BLaER1 (cell line): ENCODE measurements around the gene TUT4.
A peak's percentile ranks its signal among the peaks of the same experiment; 100 is the strongest.

ENCODE experiments used
- H3K27ac ChIP-seq: shearing (Covaris generic); formaldehyde crosslinking; 2 replicates; pipeline ENCODE4 v1.8.1; 2022
- H3K27me3 ChIP-seq: shearing (Covaris generic); formaldehyde crosslinking; 2 replicates; pipeline ENCODE4 v1.8.1; 2022
- H3K36me3 ChIP-seq: shearing (Covaris generic); formaldehyde crosslinking; 2 replicates; pipeline ENCODE4 v1.8.1; 2022
- H3K4me1 ChIP-seq: shearing (Covaris generic); formaldehyde crosslinking; 2 replicates; pipeline ENCODE4 v1.8.1; 2022
- H3K4me2 ChIP-seq: shearing (Covaris generic); formaldehyde crosslinking; 2 replicates; pipeline ENCODE4 v1.8.1; 2022
- H3K4me3 ChIP-seq: shearing (Covaris generic); formaldehyde crosslinking; 2 replicates; pipeline ENCODE4 v1.8.1; 2022
- H3K9ac ChIP-seq: shearing (Covaris generic); formaldehyde crosslinking; 2 replicates; pipeline ENCODE4 v1.8.1; 2022
- H3K9me3 ChIP-seq: shearing (Covaris generic); formaldehyde crosslinking; 2 replicates; pipeline ENCODE4 v1.8.1; 2022
- H4K20me1 ChIP-seq: shearing (Covaris generic); formaldehyde crosslinking; 2 replicates; pipeline ENCODE4 v1.8.1; 2022
- Cebpa-rat ChIP-seq: shearing (Covaris generic); IDR thresholded peaks from 2 replicates; pipeline ENCODE4 v1.8.1; 2022

The TUT4 gene

GRCh38 chr1:52552505-52553361 is at the start of gene TUT4:
TUT4 (minus strand) TSS chr1:52553092; CDS start chr1:52526280, 26,812 bp downstream.
- Histone ChIP-seq H3K4me2 (peak within 1 kb of the TSS; percentile 94), H3K9ac (peak within 1 kb of the TSS; percentile 98), H3K27me3 (no peaks in the 10 kb centered on the region), H4K20me1 (peaks cover 50% of the 10 kb centered on the region), H3K27ac (peak within 1 kb of the TSS; percentile 98), H3K9me3 (no peaks in the 10 kb centered on the region), H3K36me3 (peaks cover 5% of the 10 kb centered on the region; the same call in 1 of the 2 replicates), H3K4me1 (peaks cover 33% of the 10 kb centered on the region), H3K4me3 (peak within 1 kb of the TSS; percentile 94)
- no peak for TF ChIP-seq Cebpa-rat

GRCh38 chr1:52601991-52602855 is 49.3 kb upstream of the TUT4 start, which contains the start of gene GPX7:
GPX7 (plus strand) TSS chr1:52602371; CDS start chr1:52602410, 39 bp downstream.
- Histone ChIP-seq H3K4me3 (peak within 1 kb of the TSS; percentile 87), H4K20me1 (peaks cover 18% of the 10 kb centered on the region; the same call in 1 of the 2 replicates), H3K4me2 (peak within 1 kb of the TSS; percentile 93), H3K9me3 (no peaks in the 10 kb centered on the region), H3K27ac (peak within 1 kb of the TSS; percentile 98), H3K4me1 (peaks cover 44% of the 10 kb centered on the region), H3K36me3 (peaks cover 29% of the 10 kb centered on the region), H3K27me3 (no peaks in the 10 kb centered on the region), H3K9ac (peak within 1 kb of the TSS; percentile 97)
- TF ChIP-seq Cebpa-rat: no peak

GRCh38 chr1:52601519-52601918 is 48.6 kb upstream of the TUT4 start:
- H3K9me3 ChIP-seq: no peaks in the 10 kb centered on the region
- peaks cover 22% of the 10 kb centered on the region for H3K36me3 ChIP-seq
- peaks cover 14% of the 10 kb centered on the region; the same call in 1 of the 2 replicates for H4K20me1 ChIP-seq
- H3K27me3 ChIP-seq: no peaks in the 10 kb centered on the region
- peaks cover 44% of the 10 kb centered on the region for H3K4me1 ChIP-seq
- H3K4me3 ChIP-seq: peak overlapping the region; percentile 87
- TF ChIP-seq Cebpa-rat: no peak
- H3K27ac ChIP-seq: peak overlapping the region; percentile 98
- H3K4me2 ChIP-seq: peak overlapping the region; percentile 93
- peak overlapping the region; percentile 97 for H3K9ac ChIP-seq

- H3K9me3 ChIP-seq: no peaks in the 10 kb centered on the region
- H3K27me3 ChIP-seq: no peaks in the 10 kb centered on the region
- H4K20me1 ChIP-seq: peaks cover 5% of the 10 kb centered on the region; the same call in 1 of the 2 replicates
- H3K9ac ChIP-seq: 0 out of 2 replicates have a peak overlapping the region, but pooled peaks have one; percentile 97
- H3K4me2 ChIP-seq: peak overlapping the region; percentile 93
- H3K36me3 ChIP-seq: peaks cover 13% of the 10 kb centered on the region
- 0 out of 2 replicates have a peak overlapping the region, but pooled peaks have one; percentile 87 for H3K4me3 ChIP-seq
- no peak overlapping the region for H3K27ac ChIP-seq
- TF ChIP-seq Cebpa-rat: no peak
- H3K4me1 ChIP-seq: peaks cover 39% of the 10 kb centered on the region
Measured at GRCh38 chr1:52600533-52601179, 47.8 kb upstream of the TUT4 start.

- no peaks in the 10 kb centered on the region for H3K27me3 ChIP-seq
- peaks cover 25% of the 10 kb centered on the region for H3K4me1 ChIP-seq
- no peak overlapping the region for H3K27ac ChIP-seq
- TF ChIP-seq Cebpa-rat: no peak
- no peaks in the 10 kb centered on the region for H4K20me1 ChIP-seq
- no peak overlapping the region for H3K9ac ChIP-seq
- no peaks in the 10 kb centered on the region for H3K36me3 ChIP-seq
- no peaks in the 10 kb centered on the region for H3K9me3 ChIP-seq
- no peak overlapping the region for H3K4me2 ChIP-seq
- H3K4me3 ChIP-seq: no peak overlapping the region
Measured at GRCh38 chr1:52599236-52599635, 46.3 kb upstream of the TUT4 start.

GRCh38 chr1:52598729-52599128 is 45.8 kb upstream of the TUT4 start:
- no peak for TF ChIP-seq Cebpa-rat
- Histone ChIP-seq H3K4me2 (no peak overlapping the region), H3K27ac (no peak overlapping the region)

GRCh38 chr1:52597912-52598311 is 45.0 kb upstream of the TUT4 start:
- H3K27ac ChIP-seq: no peak overlapping the region
- TF ChIP-seq Cebpa-rat: no peak
- H3K9me3 ChIP-seq: no peaks in the 10 kb centered on the region
- peaks cover 18% of the 10 kb centered on the region for H3K4me1 ChIP-seq
- H4K20me1 ChIP-seq: no peaks in the 10 kb centered on the region
- no peak overlapping the region for H3K4me3 ChIP-seq
- no peak overlapping the region for H3K4me2 ChIP-seq
- H3K27me3 ChIP-seq: no peaks in the 10 kb centered on the region
- no peaks in the 10 kb centered on the region for H3K36me3 ChIP-seq
- no peak overlapping the region for H3K9ac ChIP-seq

More at GRCh38 chr1:52598729-52599128, 45.8 kb upstream of the TUT4 start:
- no peaks in the 10 kb centered on the region for H3K27me3 ChIP-seq
- no peaks in the 10 kb centered on the region for H3K9me3 ChIP-seq
- H3K4me3 ChIP-seq: no peak overlapping the region
- peaks cover 20% of the 10 kb centered on the region for H3K4me1 ChIP-seq
- H4K20me1 ChIP-seq: no peaks in the 10 kb centered on the region
- no peak overlapping the region for H3K9ac ChIP-seq
- no peaks in the 10 kb centered on the region for H3K36me3 ChIP-seq

- no peaks in the 10 kb centered on the region for H4K20me1 ChIP-seq
- no peak overlapping the region for H3K9ac ChIP-seq
- no peak overlapping the region for H3K4me2 ChIP-seq
- H3K36me3 ChIP-seq: no peaks in the 10 kb centered on the region
- no peak overlapping the region for H3K27ac ChIP-seq
- no peak for TF ChIP-seq Cebpa-rat
- no peaks in the 10 kb centered on the region for H3K27me3 ChIP-seq
- H3K4me3 ChIP-seq: no peak overlapping the region
- H3K9me3 ChIP-seq: no peaks in the 10 kb centered on the region
- peaks cover 9% of the 10 kb centered on the region for H3K4me1 ChIP-seq
Measured at GRCh38 chr1:52595061-52595460, 42.2 kb upstream of the TUT4 start.

- Histone ChIP-seq H3K4me3 (no peak overlapping the region), H3K4me2 (no peak overlapping the region), H4K20me1 (no peaks in the 10 kb centered on the region), H3K9ac (no peak overlapping the region), H3K27me3 (no peaks in the 10 kb centered on the region), H3K9me3 (no peaks in the 10 kb centered on the region), H3K4me1 (peaks cover 9% of the 10 kb centered on the region), H3K36me3 (no peaks in the 10 kb centered on the region), H3K27ac (no peak overlapping the region)
- TF ChIP-seq Cebpa-rat: no peak; the same call in 1 of the 2 replicates
Measured at GRCh38 chr1:52593495-52593894, 40.6 kb upstream of the TUT4 start.
